ENCODE results near the gene EIF3L. TPM values are rescaled to one million over a fixed set of nuclear protein-coding genes. Genes with fewer than 3 reads are reported as not detected.

The EIF3L gene
- total RNA-seq, 4 donors from 2014 or later, result 89.4 to 292 (median 217) TPM

DNA sequence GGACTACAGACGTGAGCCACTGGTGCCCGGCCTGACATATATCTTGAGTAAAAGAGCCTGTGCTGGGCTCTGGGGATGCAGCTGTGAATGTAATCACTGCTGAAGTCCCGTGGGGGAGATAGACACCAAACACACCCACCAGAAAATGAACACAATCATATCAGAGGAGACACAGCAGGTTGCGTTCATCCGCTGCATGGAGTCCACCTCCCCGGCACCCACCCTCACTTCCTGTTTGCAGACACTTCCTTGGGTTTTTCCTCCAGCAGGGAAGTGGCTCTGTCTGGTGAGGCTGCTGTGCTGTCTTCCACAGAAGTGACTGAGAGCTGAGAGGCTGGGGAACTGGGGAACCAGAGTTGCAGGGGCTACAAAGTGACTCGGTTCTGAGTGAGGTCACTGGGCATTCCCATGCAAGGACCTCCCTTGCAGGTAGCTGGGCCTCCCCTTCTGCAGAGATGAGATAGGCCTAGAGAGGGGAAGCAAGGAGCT, 64.1 kb downstream of the EIF3L start:
- Histone ChIP-seq H3K36me3 (peaks cover 0 to 10% (median 0%) of the 10 kb centered on the region in 4 donors), H3K4me1 (peaks cover 0 to 25% (median 8%) of the 10 kb centered on the region in 4 donors), H3K27ac (no peak overlapping the region), H3K27me3 (no peaks in the 10 kb centered on the region), H3K9me3 (no peaks in the 10 kb centered on the region), H3K4me3 (no peak overlapping the region)
- WGBS, 2 donors (ENCODE audit: low coverage in 1 of 2), result 80% methylated on average over 7 of the region's 7 CpGs; no CpG with 5 or more reads in 1 of the 2 donors
- TF ChIP-seq EP300 (IDR thresholded peaks at IDR 0.05; ENCODE audit: low read depth), result no peak
- no peak for TF ChIP-seq POLR2A (IDR thresholded peaks at IDR 0.05)
- TF ChIP-seq CTCF (IDR thresholded peaks at IDR 0.05), result no peak
- TF ChIP-seq POLR2AphosphoS5 (IDR thresholded peaks at IDR 0.05), result no peak
- intact Hi-C loops (cut with DNase I; ENCODE audit: low total_unique reads), result no loop called here
- DNase-seq, result no peak
- in situ Hi-C loops (cut with MboI; ENCODE audit: low pct_ligation_motif_present in 1 of 4, low pct_unique_long_range_greater_than_20kb in 1 of 4, low sequenced_read_pairs in 3 of 4), result no loop called here

DNA sequence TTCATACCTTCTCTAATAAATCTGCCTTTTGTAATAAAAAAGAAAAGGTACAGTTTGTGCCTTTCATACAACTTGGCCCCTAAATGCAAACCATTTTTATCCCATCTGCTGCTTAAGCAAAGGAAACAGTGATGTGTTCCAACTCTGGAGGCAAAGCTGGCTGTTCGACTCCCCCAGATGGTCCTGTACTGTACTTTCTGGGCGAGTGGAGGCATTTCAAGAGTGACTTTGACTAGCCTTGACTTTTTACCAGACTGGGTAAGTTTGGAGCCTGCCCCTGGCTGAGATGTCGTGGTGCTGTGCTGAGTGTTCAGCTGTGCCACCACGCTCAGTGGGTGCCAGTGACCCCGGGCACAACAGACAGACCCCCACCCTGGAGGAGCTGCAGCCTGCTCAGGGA, 67.1 kb downstream of the EIF3L start:
- TF ChIP-seq CTCF (IDR thresholded peaks at IDR 0.05), result no peak
- TF ChIP-seq POLR2A (IDR thresholded peaks at IDR 0.05), result no peak
- no peak for TF ChIP-seq POLR2AphosphoS5 (IDR thresholded peaks at IDR 0.05)
- no peak for TF ChIP-seq EP300 (IDR thresholded peaks at IDR 0.05; ENCODE audit: low read depth)
- intact Hi-C loops (cut with DNase I; ENCODE audit: low total_unique reads), result no loop called here
- 87% methylated on average over 5 of the region's 5 CpGs; no CpG with 5 or more reads in 1 of the 2 donors for WGBS, 2 donors (ENCODE audit: low coverage in 1 of 2)
- no peak for DNase-seq
- H3K27ac ChIP-seq, result peak overlapping the region in 1 of 4 donors; percentile 37
- H3K27me3 ChIP-seq, result no peaks in the 10 kb centered on the region
- H3K36me3 ChIP-seq, result peaks cover 0 to 20% (median 8%) of the 10 kb centered on the region in 4 donors
- in situ Hi-C loops (cut with MboI; ENCODE audit: low pct_ligation_motif_present in 1 of 4, low pct_unique_long_range_greater_than_20kb in 1 of 4, low sequenced_read_pairs in 3 of 4), result no loop called here
- H3K4me3 ChIP-seq, result no peak overlapping the region
- H3K4me1 ChIP-seq, result peaks cover 0 to 9% (median 2%) of the 10 kb centered on the region in 4 donors
- no peaks in the 10 kb centered on the region for H3K9me3 ChIP-seq

DNA sequence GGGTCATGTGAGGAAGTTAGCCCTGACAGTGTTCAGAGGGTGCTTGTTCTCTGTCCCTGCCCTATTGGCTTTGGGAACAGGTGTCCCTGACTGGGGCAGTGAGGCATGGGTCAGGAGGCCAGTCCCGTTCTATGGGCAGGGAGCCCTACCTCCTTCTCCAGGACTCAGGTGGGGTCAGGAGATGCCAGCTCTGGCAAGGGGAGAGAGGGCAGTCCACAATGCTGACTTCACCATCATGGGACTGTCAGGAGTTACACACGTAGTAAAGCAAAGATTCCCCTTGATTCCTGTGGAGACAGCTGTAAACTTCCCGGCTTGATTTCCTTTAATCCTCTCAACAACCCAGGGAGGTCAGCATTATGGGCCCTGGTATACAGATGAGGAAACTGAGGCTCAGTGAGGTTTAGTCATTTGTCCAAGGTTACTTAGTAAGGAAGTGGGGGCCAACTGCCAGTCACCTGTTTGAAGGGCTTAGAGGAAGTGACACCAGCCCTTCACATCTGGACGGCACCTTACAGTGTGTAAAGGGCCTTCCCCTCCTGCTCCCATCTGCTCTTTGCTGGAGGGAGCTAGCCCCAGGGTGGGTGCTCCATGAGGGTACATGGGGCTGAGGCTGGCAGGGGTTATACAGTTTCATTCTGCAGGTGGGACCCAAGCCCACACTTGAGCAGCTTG, 68.8 kb downstream of the EIF3L start:
- Histone ChIP-seq H3K27me3 (no peaks in the 10 kb centered on the region), H3K36me3 (peaks cover 0 to 26% (median 9%) of the 10 kb centered on the region in 4 donors), H3K9me3 (no peaks in the 10 kb centered on the region), H3K27ac (peak overlapping the region in 1 of 4 donors; percentile 37), H3K4me1 (no peaks in the 10 kb centered on the region), H3K4me3 (no peak overlapping the region)
- intact Hi-C loops (cut with DNase I; ENCODE audit: low total_unique reads) (no loop called here), in situ Hi-C loops (cut with MboI; ENCODE audit: low pct_ligation_motif_present in 1 of 4, low pct_unique_long_range_greater_than_20kb in 1 of 4, low sequenced_read_pairs in 3 of 4) (no loop called here)
- TF ChIP-seq CTCF (IDR thresholded peaks at IDR 0.05), result no peak
- TF ChIP-seq POLR2A (IDR thresholded peaks at IDR 0.05), result no peak
- TF ChIP-seq POLR2AphosphoS5 (IDR thresholded peaks at IDR 0.05), result no peak
- no peak for TF ChIP-seq EP300 (IDR thresholded peaks at IDR 0.05; ENCODE audit: low read depth)
- DNase-seq, result no peak
- 84% methylated on average over 4 of the region's 4 CpGs; no CpG with 5 or more reads in 1 of the 2 donors for WGBS, 2 donors (ENCODE audit: low coverage in 1 of 2)

GRCh38 chr22:37918580-37919270, 69.5 kb downstream of the EIF3L start:
- no peaks in the 10 kb centered on the region for H3K9me3 ChIP-seq
- peaks cover 0 to 26% (median 9%) of the 10 kb centered on the region in 4 donors for H3K36me3 ChIP-seq
- no peak for DNase-seq
- TF ChIP-seq POLR2AphosphoS5 (IDR thresholded peaks at IDR 0.05) (no peak), CTCF (IDR thresholded peaks at IDR 0.05) (no peak), POLR2A (IDR thresholded peaks at IDR 0.05) (no peak), EP300 (IDR thresholded peaks at IDR 0.05; ENCODE audit: low read depth) (no peak)
- H3K4me3 ChIP-seq, result no peak overlapping the region
- in situ Hi-C loops (cut with MboI; ENCODE audit: low pct_ligation_motif_present in 1 of 4, low pct_unique_long_range_greater_than_20kb in 1 of 4, low sequenced_read_pairs in 3 of 4) (no loop called here), intact Hi-C loops (cut with DNase I; ENCODE audit: low total_unique reads) (no loop called here)
- no peaks in the 10 kb centered on the region for H3K4me1 ChIP-seq
- no peaks in the 10 kb centered on the region for H3K27me3 ChIP-seq
- WGBS, 2 donors (ENCODE audit: low coverage in 1 of 2), result 60 to 80% methylated on average over 1 to 18 of the region's 25 CpGs
- peak overlapping the region in 1 of 4 donors; percentile 3 for H3K27ac ChIP-seq

Measured in transverse colon (tissue), 4 donors.